DOHH2 (cell line): Measurements from ENCODE around the gene BUB1.

ENCODE experiments used
- EZH2phosphoT487 ChIP-seq: fragments of 200-600 bp; sonication (generic); IDR thresholded peaks from 2 replicates; pipeline ENCODE4 v1.6.1; 2017; ENCODE audit warnings: borderline replicate concordance, mild to moderate bottlenecking, antibody characterized with exemption, low read length, moderate library complexity, mixed read lengths
- TF ChIP-seq, protein P1 (sequence below): fragments of 200-600 bp; sonication (generic); IDR thresholded peaks from one replicate; pipeline ENCODE4 v1.5.1; 2014; ENCODE audit warnings: antibody characterized with exemption, mild to moderate bottlenecking, low read depth, low read length; ENCODE audit not compliant: poor library complexity, severe bottlenecking

DNA sequence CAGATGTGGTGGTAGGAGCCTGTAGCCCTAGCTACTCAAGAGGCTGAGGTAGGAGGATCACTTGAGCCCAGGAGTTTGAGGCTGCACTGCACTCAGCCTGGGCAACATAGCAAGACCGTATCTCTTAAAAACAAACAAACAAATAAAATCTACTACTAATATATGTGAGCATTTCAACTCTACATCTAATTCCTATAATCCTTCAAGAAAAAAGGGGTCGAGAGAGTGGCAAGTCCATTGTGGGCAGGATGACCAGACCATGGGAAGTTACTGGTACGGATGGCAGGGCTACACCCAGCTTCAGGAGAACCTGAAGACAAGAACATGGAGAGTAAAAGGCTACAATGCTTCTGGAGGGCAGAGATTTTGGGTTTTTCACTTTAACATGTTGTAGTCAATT lies 24.0 kb downstream of the BUB1 start:
- TF ChIP-seq, protein P1, sequence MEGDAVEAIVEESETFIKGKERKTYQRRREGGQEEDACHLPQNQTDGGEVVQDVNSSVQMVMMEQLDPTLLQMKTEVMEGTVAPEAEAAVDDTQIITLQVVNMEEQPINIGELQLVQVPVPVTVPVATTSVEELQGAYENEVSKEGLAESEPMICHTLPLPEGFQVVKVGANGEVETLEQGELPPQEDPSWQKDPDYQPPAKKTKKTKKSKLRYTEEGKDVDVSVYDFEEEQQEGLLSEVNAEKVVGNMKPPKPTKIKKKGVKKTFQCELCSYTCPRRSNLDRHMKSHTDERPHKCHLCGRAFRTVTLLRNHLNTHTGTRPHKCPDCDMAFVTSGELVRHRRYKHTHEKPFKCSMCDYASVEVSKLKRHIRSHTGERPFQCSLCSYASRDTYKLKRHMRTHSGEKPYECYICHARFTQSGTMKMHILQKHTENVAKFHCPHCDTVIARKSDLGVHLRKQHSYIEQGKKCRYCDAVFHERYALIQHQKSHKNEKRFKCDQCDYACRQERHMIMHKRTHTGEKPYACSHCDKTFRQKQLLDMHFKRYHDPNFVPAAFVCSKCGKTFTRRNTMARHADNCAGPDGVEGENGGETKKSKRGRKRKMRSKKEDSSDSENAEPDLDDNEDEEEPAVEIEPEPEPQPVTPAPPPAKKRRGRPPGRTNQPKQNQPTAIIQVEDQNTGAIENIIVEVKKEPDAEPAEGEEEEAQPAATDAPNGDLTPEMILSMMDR = no peak
- TF ChIP-seq EZH2phosphoT487 = no peak
